NAMALWA (cell line): ENCODE measurements around the gene SLC15A1.

Experiments used
- DNase-seq: peaks from one replicate; pipeline ENCODE4 v3.0.0-alpha.2; 2015; ENCODE audit warnings: low spot score

The SLC15A1 gene

GRCh38 chr13:98752467-98753290, at the start of gene SLC15A1:
Gene SLC15A1 (minus strand): TSS chr13:98752672. CDS start chr13:98752598, 74 bp downstream.
- DNase-seq, result no peak

GRCh38 chr13:98801626-98802418, 49.4 kb upstream of the SLC15A1 start:
- no peak for DNase-seq

GRCh38 chr13:98800078-98800477, 47.6 kb upstream of the SLC15A1 start:
- no peak for DNase-seq

GRCh38 chr13:98798849-98799645, 46.6 kb upstream of the SLC15A1 start:
- no peak for DNase-seq

- DNase-seq, result no peak
These were observed 45.0 kb upstream of the SLC15A1 start for GRCh38 chr13:98797456-98797855.

- no peak for DNase-seq
These were observed 44.3 kb upstream of the SLC15A1 start for GRCh38 chr13:98796798-98797197.

GRCh38 chr13:98796191-98796590, 43.7 kb upstream of the SLC15A1 start:
- DNase-seq, result no peak

- DNase-seq, result no peak
These were observed 42.7 kb upstream of the SLC15A1 start for GRCh38 chr13:98795220-98795619.

GRCh38 chr13:98794498-98794897, 42.0 kb upstream of the SLC15A1 start:
- DNase-seq, result no peak

- DNase-seq, result no peak
These were observed 40.5 kb upstream of the SLC15A1 start for GRCh38 chr13:98792785-98793495.

GRCh38 chr13:98792321-98792720, 39.8 kb upstream of the SLC15A1 start:
- DNase-seq, result no peak

GRCh38 chr13:98791611-98792010, 39.1 kb upstream of the SLC15A1 start:
- no peak for DNase-seq

GRCh38 chr13:98787996-98788395, 35.5 kb upstream of the SLC15A1 start:
- no peak for DNase-seq

GRCh38 chr13:98787173-98787572, 34.7 kb upstream of the SLC15A1 start:
- DNase-seq, result no peak

- no peak for DNase-seq
These were observed 33.6 kb upstream of the SLC15A1 start for GRCh38 chr13:98786023-98786422.

GRCh38 chr13:98785405-98785804, 32.9 kb upstream of the SLC15A1 start:
- DNase-seq, result no peak

- DNase-seq, result no peak
These were observed 32.2 kb upstream of the SLC15A1 start for GRCh38 chr13:98784666-98785065.

GRCh38 chr13:98783856-98784478, 31.5 kb upstream of the SLC15A1 start:
- DNase-seq, result no peak

GRCh38 chr13:98782654-98783053, 30.2 kb upstream of the SLC15A1 start:
- DNase-seq, result peak; percentile 26

GRCh38 chr13:98781905-98782304, 29.4 kb upstream of the SLC15A1 start:
- DNase-seq, result no peak

- DNase-seq, result no peak
These were observed 29.0 kb upstream of the SLC15A1 start for GRCh38 chr13:98781470-98781869.
